Stimulated activated naive B cell treated with anti-CD40 and anti-IgM and Interleukin-4, amounts not matched to agents 10 μg/mL and 1 μg/mL and 100 μg/mL, for 72 hours (primary cell): ENCODE measurements around the gene RPL27A.

Experiments used
- ATAC-seq, 2 donors: fragments of 150-1000 bp; cut with Tn5 transposase; replicated peaks; 2 replicates each; pipeline ENCODE4 v1.10.0; 2021; ENCODE audit warnings: moderate library complexity in 1 of 2
- DNase-seq: peaks from one replicate; pipeline ENCODE4 v3.0.0; 2021
- H3K27ac Mint-ChIP-seq: one replicate; pipeline ENCODE4 v1.8.0; 2022; ENCODE audit warnings: mild to moderate bottlenecking, mixed read lengths
- H3K27me3 Mint-ChIP-seq, 2 donors: one replicate each; pipeline ENCODE4 v1.8.0; 2022; ENCODE audit warnings: mixed read lengths in 2 of 2
- H3K36me3 Mint-ChIP-seq, 2 donors: one replicate each; pipeline ENCODE4 v1.8.0; 2022; ENCODE audit warnings: mixed read lengths in 2 of 2, mild to moderate bottlenecking in 1 of 2
- H3K4me1 Mint-ChIP-seq, 2 donors: one replicate each; pipeline ENCODE4 v1.8.0; 2022; ENCODE audit warnings: mixed read lengths in 2 of 2, mild to moderate bottlenecking in 1 of 2
- H3K4me3 Mint-ChIP-seq, 2 donors: one replicate each; pipeline ENCODE4 v1.8.0; 2022; ENCODE audit warnings: mild to moderate bottlenecking in 2 of 2, mixed read lengths in 2 of 2, moderate library complexity in 1 of 2
- H3K9me3 Mint-ChIP-seq, 2 donors: one replicate each; pipeline ENCODE4 v1.8.0; 2022; ENCODE audit warnings: mixed read lengths in 2 of 2, mild to moderate bottlenecking in 1 of 2

The RPL27A gene

DNA sequence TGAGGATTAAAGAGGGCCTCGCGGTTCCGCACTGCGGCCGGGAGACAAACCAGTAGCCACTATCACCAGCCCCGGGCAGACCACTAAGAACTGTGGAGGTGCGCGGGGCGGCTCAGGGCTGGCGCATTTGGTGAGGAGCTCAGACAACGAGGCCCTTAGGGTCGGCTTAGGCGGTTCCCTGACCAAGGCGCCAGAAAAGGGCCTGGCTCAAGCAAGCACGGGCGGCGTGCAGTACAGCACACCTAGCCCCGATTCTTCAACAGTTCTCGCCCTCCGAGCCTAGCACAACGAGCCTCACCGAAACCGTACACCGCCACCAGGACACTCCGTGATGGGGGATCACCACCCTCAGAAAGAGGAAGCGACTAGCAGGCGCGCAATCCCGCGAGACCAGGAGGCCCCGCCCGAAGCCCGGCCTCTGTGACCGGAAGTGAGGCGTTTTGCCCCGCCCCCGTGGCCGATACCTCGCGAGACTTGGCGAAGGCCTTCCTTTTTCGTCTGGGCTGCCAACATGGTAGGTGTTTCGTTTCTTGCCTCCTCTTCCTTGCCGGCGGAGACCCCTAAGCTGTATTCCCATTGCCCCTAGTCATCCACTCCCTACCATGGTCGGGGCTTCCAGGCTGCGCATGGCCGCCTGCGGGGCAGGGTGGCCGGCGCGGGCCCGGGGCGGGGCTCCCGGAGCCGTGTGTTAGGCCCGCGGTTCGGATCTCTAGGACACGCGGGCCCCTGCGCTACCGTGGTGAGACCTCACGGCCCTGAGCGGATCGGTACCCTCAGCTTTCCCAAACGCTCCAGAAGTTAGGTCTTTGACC is at the start of gene RPL27A, which contains the start of gene TRIM66:
RPL27A (plus strand) TSS at position 490 of the 812 bp plus-strand sequence; CDS start at position 512, 22 bp downstream.
TRIM66 (minus strand) TSS at position 363 of the 812 bp plus-strand sequence. CDS start 10,391 bp downstream, outside the sequence.
- DNase-seq (peak; percentile 99), ATAC-seq (peak; percentile 95 to 97)
- H3K27ac Mint-ChIP-seq: peak within 1 kb of the TSS; percentile 99
- H3K4me3 Mint-ChIP-seq: peak within 1 kb of the TSS; percentile 94
- peaks cover 59 to 67% of the 10 kb centered on the region in 2 donors for H3K36me3 Mint-ChIP-seq
- peaks cover 3 to 4% of the 10 kb centered on the region in 2 donors for H3K9me3 Mint-ChIP-seq
- H3K27me3 Mint-ChIP-seq: no peaks in the 10 kb centered on the region
- peaks cover 23 to 42% of the 10 kb centered on the region in 2 donors for H3K4me1 Mint-ChIP-seq

DNA sequence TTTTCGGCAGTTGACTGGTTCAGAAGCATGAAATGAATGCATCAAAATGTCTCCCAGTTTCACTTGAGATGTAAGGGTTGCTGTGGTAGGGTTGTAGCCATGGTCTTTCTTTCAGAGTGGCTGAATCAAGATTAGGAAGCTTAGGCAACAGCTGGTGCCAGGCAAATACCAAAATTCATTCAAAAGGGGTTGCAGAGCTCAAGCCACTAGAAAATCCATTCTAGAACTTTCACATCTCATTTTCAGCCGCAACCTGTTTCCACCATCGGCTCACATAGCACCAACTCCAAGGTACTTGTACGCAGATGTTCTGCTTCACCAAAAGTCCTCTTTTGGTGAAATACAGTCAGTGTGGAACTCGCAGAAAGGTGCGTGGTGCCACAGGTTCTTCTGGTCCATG is 48.1 kb upstream of the RPL27A start:
- DNase-seq (no peak), ATAC-seq (no peak)
- H3K9me3 Mint-ChIP-seq: peaks cover 7% of the 10 kb centered on the region in 2 donors
- no peaks in the 10 kb centered on the region for H3K27me3 Mint-ChIP-seq
- no peak overlapping the region for H3K27ac Mint-ChIP-seq
- peaks cover 32 to 34% of the 10 kb centered on the region in 2 donors for H3K36me3 Mint-ChIP-seq
- no peaks in the 10 kb centered on the region for H3K4me1 Mint-ChIP-seq
- no peak overlapping the region for H3K4me3 Mint-ChIP-seq

DNA sequence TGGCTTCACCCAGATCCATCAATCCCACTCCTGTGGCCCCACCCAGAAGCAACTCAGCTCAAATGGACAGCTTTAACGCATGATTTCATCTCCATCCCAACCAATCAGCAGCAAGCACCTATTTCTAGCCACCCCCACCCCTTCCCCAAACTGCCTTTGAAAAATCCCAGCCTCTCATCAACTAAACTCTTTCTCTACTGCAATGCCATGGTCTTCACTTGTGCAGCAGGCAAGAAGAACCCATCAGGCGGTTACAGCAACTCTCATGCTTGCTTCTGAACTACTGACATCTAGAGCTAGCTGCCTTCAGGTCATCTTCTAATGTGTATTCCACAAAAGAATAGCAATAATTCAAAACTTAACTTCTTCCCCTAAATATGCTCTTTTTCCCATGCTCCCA is 46.5 kb upstream of the RPL27A start:
- no peak for DNase-seq
- no peak for ATAC-seq
- no peaks in the 10 kb centered on the region for H3K27me3 Mint-ChIP-seq
- H3K27ac Mint-ChIP-seq: no peak overlapping the region
- peaks cover 32 to 35% of the 10 kb centered on the region in 2 donors for H3K36me3 Mint-ChIP-seq
- no peak overlapping the region for H3K4me3 Mint-ChIP-seq
- H3K9me3 Mint-ChIP-seq: peaks cover 7% of the 10 kb centered on the region in 2 donors
- H3K4me1 Mint-ChIP-seq: peaks cover 0 to under 1% of the 10 kb centered on the region in 2 donors

DNA sequence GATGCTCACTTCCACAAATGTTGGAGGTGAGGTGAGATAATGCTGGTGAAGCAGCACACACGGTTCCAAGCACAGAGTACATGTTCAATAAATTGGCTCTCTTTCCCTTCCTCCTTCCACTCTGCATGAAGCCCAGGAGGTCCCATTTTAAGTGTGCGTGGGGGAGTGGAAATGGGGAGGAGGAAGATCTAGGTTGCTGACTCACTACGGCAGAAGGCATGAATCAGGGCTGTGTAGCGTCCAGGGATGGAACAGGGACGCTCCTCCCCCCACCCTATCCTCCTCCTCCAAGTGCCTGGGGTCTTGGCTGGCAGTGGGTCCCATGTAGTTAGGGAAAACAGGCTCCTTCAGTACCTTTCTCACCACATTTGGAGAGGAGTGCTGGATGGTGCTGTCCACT is 44.3 kb upstream of the RPL27A start:
- peaks cover 7% of the 10 kb centered on the region in 2 donors for H3K9me3 Mint-ChIP-seq
- H3K27me3 Mint-ChIP-seq: no peaks in the 10 kb centered on the region
- ATAC-seq (no peak), DNase-seq (no peak)
- no peak overlapping the region for H3K4me3 Mint-ChIP-seq
- peaks cover 35 to 37% of the 10 kb centered on the region in 2 donors for H3K36me3 Mint-ChIP-seq
- no peak overlapping the region for H3K27ac Mint-ChIP-seq
- H3K4me1 Mint-ChIP-seq: peaks cover 0 to 3% of the 10 kb centered on the region in 2 donors

DNA sequence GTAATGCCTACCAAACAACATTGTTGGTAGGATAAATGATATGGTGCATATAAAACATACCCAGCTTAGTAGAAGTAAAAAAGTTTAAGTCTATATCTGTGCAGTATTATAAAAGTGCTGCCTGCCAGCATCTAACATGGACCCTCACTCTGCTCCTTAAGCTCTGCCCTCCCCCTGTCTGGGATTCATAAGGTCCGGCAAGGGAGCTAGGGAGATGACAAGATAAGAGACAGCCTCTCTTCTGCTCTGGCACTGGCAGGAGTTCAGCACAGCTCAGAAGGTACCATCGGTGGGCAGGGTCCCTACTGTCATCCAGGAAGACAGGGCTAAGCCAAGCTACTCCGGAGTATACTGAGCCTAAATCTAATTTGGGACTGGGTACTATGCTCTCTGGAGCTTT is 42.9 kb upstream of the RPL27A start:
- Mint-ChIP-seq H3K4me3 (no peak overlapping the region), H3K4me1 (peaks cover 0 to 3% of the 10 kb centered on the region in 2 donors), H3K27me3 (no peaks in the 10 kb centered on the region), H3K36me3 (peaks cover 35 to 37% of the 10 kb centered on the region in 2 donors), H3K9me3 (peaks cover 7% of the 10 kb centered on the region in 2 donors), H3K27ac (no peak overlapping the region)
- ATAC-seq: no peak
- DNase-seq: no peak

DNA sequence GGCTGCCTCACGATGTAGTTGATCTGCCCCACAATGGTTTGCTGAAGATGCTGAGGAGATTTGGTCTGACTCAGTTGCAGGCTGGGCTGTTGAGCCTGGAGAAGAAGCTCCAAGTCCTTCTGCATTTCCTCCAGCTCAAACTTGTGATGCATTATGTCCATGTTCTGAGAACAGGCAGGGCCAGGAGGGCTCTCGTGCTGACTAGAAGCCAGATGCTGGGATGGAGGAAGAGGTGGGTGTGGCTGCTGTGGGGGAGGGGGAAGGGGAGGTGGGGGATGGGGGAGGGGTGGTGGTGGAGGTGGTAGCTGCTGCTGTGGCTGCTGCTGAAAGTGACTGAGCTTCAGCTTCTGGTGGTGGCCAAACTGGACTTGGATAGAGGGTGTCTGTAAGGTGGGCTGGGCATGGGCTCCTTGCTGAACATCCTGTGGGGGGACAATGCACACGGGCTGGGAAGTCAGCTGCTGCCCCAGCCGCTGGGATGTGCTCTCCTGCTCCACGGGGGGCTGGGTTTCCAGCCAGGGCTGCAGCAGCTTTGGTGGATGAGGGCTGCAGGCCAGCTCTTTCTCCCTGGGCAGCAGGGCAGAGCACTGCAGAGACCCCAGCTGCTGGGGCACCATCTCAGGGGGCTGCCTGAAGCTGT is 42.2 kb upstream of the RPL27A start:
- Mint-ChIP-seq H3K4me3 (no peak overlapping the region), H3K36me3 (peaks cover 35 to 37% of the 10 kb centered on the region in 2 donors), H3K4me1 (peaks cover 0 to 3% of the 10 kb centered on the region in 2 donors), H3K27me3 (no peaks in the 10 kb centered on the region), H3K27ac (no peak overlapping the region), H3K9me3 (peaks cover 7% of the 10 kb centered on the region in 2 donors)
- ATAC-seq (no peak), DNase-seq (no peak)

DNA sequence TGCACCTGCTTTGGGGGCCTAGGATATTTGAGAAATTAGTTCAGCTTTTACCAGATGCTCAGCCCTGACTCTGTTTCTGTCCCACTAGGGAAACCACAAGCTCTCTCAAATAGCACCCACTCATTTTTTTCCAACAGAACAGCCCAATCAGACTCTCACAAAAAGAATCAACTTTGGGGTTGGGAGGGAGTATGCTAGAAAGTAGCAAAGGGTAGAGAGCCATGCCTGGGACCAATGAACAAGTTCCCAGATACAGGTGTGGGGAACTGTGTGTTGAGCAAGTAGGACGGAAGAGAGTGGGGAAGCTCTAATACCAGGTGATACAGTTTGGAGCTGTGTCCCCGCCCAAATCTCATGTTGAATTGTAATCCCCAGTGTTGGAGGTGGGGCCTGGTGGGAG is 41.3 kb upstream of the RPL27A start:
- H3K4me1 Mint-ChIP-seq: peaks cover 0 to 3% of the 10 kb centered on the region in 2 donors
- H3K4me3 Mint-ChIP-seq: no peak overlapping the region
- H3K36me3 Mint-ChIP-seq: peaks cover 28 to 30% of the 10 kb centered on the region in 2 donors
- no peaks in the 10 kb centered on the region for H3K27me3 Mint-ChIP-seq
- DNase-seq (no peak), ATAC-seq (no peak)
- H3K9me3 Mint-ChIP-seq: peaks cover 6 to 7% of the 10 kb centered on the region in 2 donors
- no peak overlapping the region for H3K27ac Mint-ChIP-seq

DNA sequence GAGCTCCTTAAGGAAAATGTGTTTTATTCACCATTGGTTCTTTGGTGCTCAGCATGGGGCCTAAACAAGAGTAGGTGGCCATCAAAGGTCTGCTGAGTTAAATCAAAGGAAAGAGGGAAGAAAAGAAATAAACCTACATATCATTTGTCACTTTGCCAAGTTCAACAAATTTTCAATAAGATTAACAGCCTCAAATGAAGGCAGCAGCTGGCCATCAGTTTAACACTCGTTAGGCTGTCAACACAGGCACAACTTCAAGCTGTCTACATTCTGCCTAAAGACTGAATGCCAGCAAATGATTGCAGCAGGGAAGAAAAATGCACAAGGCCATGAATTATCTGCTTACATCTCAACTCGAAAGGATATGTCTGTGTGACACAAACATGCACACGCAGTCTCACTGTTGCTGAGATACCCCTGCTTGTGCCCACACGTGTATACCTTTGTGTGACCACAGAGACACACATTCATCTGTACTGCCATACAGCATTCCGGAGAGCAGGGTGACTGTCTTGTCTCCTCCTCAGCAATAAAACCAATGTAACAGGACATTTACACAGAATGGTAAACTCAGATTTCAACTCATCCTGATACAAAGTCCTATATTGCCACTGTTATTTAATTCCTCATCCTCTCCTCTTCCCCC is 40.3 kb upstream of the RPL27A start:
- Mint-ChIP-seq H3K9me3 (no peaks in the 10 kb centered on the region), H3K36me3 (peaks cover 25 to 27% of the 10 kb centered on the region in 2 donors), H3K27ac (no peak overlapping the region), H3K4me1 (peaks cover under 1 to 3% of the 10 kb centered on the region in 2 donors), H3K27me3 (no peaks in the 10 kb centered on the region), H3K4me3 (no peak overlapping the region)
- DNase-seq (no peak), ATAC-seq (no peak)

DNA sequence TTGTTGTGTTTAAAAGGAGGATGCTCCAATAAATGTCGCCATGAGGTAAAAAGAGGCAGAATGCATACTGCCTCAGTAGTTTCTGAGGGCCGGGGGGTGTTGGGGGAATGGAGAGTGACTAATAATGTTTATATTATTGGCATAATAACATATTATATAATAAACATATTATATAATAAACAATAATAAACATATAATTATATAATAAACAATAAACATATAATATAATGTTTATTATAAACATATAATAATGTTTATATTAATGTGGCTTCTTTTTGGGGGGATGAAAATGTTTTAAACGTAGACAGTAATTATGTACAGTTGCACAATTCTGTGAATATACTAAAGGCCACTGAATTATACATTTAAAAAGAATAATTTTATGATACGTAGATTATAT is 35.7 kb upstream of the RPL27A start:
- DNase-seq: no peak
- no peak overlapping the region for H3K27ac Mint-ChIP-seq
- ATAC-seq: no peak
- no peaks in the 10 kb centered on the region for H3K9me3 Mint-ChIP-seq
- H3K36me3 Mint-ChIP-seq: peaks cover 17 to 22% of the 10 kb centered on the region in 2 donors
- no peak overlapping the region for H3K4me3 Mint-ChIP-seq
- H3K27me3 Mint-ChIP-seq: no peaks in the 10 kb centered on the region
- peaks cover 4 to 5% of the 10 kb centered on the region in 2 donors for H3K4me1 Mint-ChIP-seq

DNA sequence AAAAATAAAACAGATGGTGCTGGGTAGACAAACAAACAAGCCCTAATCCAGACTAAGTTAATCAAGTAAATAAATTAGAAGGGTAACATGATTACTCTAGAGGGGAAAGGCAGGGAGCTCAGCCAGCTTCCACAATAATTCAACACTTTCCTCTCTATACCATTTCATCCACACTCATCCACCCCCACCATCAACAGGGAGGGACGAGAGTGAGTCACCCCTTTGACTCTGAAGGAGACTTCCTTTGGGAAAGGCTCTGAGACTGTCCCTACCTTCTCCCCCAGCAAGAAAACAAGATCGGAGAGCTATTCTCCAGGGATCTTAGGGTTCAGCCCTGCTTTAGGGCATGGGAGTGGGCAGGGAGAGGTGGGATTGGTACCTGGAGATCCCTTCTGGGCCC is 33.2 kb upstream of the RPL27A start:
- DNase-seq (no peak), ATAC-seq (no peak)
- Mint-ChIP-seq H3K27ac (no peak overlapping the region), H3K4me3 (no peak overlapping the region), H3K4me1 (peaks cover 4 to 5% of the 10 kb centered on the region in 2 donors), H3K27me3 (no peaks in the 10 kb centered on the region), H3K36me3 (peaks cover 26 to 28% of the 10 kb centered on the region in 2 donors), H3K9me3 (no peaks in the 10 kb centered on the region)

DNA sequence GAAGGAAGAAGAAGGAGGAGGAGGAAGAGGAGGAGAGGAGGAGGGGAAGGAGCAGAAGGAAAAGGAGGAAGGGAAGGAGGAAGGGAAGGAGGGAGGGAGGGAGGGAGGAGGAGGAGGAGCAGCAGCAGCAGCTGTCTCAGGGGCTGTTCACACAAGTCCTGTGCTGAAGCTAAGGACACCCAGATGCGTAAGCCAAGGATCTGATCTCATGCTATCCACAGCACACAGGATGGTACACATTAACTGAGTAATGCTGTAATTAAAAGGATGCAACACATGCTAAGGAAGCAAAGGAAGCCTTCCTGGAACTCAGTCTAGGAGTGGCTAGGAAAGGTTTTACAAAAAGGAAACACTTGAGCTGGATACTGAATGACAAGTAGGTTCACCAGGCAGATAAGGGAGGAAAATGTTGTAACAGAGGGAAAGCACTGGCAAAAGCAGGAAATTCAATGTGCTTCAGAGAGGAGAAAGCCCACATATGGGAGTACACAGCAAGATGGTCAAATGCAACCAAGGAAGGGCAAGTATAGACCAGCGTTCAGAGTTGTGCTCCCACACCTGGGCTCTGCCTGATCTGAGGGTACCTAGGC is 32.1 kb upstream of the RPL27A start:
- Mint-ChIP-seq H3K4me3 (no peak overlapping the region), H3K36me3 (peaks cover 26 to 29% of the 10 kb centered on the region in 2 donors), H3K9me3 (no peaks in the 10 kb centered on the region), H3K4me1 (peaks cover 4 to 5% of the 10 kb centered on the region in 2 donors), H3K27ac (no peak overlapping the region), H3K27me3 (no peaks in the 10 kb centered on the region)
- no peak for ATAC-seq
- DNase-seq: no peak

DNA sequence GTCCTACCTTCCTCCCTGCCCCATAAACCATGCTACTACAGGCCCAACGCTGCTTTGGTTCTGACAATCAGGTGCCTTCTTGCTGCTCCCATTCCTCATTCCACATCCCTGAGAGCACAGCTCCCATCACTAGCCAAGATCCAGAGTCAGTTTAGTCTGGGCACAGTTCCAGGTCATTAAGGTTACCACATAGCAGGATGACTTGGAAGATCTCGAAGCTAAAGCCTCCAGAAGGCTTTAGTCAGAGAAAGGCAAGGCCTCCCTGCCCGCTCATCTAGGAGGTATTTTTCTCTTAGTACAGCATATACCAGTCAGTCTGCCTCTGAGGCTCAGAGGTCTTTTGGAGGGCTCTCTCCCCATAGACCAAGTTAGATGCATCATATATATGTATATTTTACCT is 30.5 kb upstream of the RPL27A start:
- ATAC-seq: no peak
- DNase-seq: no peak
- H3K27me3 Mint-ChIP-seq: no peaks in the 10 kb centered on the region
- no peak overlapping the region for H3K4me3 Mint-ChIP-seq
- no peaks in the 10 kb centered on the region for H3K9me3 Mint-ChIP-seq
- H3K36me3 Mint-ChIP-seq: peaks cover 22 to 24% of the 10 kb centered on the region in 2 donors
- no peak overlapping the region for H3K27ac Mint-ChIP-seq
- peaks cover 4 to 5% of the 10 kb centered on the region in 2 donors for H3K4me1 Mint-ChIP-seq

DNA sequence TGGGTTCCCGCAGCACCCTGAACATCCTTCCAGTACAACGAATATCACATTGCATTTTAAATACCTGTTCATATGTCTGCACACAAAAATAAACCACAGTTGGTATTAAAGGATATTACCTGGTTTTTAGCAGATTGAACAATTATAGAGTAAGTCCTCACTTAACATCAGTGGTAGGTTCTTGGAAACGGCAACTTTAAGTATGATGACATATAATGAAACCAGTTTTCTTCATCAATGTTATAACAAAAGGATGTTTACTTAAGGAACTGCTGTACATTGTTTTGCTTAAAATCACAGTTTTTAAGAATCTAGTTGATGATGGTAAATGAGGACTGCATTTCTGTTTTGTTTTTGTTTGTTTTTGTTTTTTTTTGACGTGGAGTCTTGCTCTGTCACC is 28.1 kb upstream of the RPL27A start:
- no peak for ATAC-seq
- no peak for DNase-seq
- Mint-ChIP-seq H3K4me1 (no peaks in the 10 kb centered on the region), H3K4me3 (no peak overlapping the region), H3K36me3 (peaks cover 17% of the 10 kb centered on the region in 2 donors), H3K27me3 (no peaks in the 10 kb centered on the region), H3K9me3 (no peaks in the 10 kb centered on the region), H3K27ac (no peak overlapping the region)

DNA sequence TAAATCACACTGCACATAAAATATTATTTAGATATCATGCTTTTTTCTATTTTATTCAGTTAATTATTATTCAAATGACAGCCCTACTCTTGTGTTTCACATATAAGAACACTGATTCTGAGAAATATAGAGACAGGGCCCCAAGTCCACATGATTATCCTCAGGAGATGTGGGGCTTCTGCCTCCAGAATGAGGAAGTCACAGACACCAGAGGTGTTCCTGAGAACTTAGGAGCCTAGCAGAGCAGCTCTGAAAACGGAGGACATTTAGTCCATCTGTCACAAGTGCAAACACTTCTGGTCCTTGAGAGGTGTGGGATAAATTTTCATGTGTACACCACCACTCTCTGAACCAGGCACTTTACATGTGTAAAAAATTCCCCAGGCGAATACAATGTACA is 26.3 kb upstream of the RPL27A start:
- H3K27ac Mint-ChIP-seq: no peak overlapping the region

More for the DNA sequence above, 26.3 kb upstream of the RPL27A start:
- peaks cover 6 to 13% of the 10 kb centered on the region in 2 donors for H3K36me3 Mint-ChIP-seq
- DNase-seq (no peak), ATAC-seq (peak in 1 of 2 donors; percentile 38)
- H3K4me3 Mint-ChIP-seq: no peak overlapping the region
- H3K27me3 Mint-ChIP-seq: no peaks in the 10 kb centered on the region
- no peaks in the 10 kb centered on the region for H3K9me3 Mint-ChIP-seq
- no peaks in the 10 kb centered on the region for H3K4me1 Mint-ChIP-seq
